Ecto neural progenitor cell (in vitro differentiated cells): ENCODE measurements around the gene MUC5AC.
"Not testable (repeated sequence)": the region's sequence is repeated elsewhere in the genome, so short reads cannot be mapped to it uniquely, and the experiment has no call there.

Source experiments
- DNase-seq: peaks from one replicate; pipeline ENCODE4 v3.0.0-alpha.2; 2018; ENCODE audit warnings: low spot score

MUC5AC gene

DNA sequence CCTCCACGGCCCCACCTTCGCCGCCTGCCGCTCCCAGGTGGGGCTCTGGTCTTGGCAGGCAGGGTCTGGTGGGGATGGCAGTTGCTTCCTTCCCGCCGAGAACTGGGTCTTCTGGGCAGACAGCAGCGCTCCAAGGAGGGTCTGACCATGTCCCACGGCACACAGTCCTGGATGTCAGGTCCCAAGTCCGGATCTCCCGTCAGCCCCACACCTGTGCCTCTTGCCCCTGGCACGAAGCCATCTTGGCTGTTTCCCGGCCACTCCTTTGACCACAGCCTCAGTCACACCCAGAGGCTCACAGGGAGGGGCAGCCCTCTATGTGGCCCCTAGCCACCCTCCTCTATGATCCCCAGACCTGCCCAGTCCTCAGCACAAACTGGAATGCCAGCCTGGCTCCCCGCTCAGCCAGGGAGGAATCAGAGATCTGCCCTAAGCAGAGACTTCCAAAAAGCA, 79.4 kb downstream of the MUC5AC start:
- DNase-seq = no peak

DNA sequence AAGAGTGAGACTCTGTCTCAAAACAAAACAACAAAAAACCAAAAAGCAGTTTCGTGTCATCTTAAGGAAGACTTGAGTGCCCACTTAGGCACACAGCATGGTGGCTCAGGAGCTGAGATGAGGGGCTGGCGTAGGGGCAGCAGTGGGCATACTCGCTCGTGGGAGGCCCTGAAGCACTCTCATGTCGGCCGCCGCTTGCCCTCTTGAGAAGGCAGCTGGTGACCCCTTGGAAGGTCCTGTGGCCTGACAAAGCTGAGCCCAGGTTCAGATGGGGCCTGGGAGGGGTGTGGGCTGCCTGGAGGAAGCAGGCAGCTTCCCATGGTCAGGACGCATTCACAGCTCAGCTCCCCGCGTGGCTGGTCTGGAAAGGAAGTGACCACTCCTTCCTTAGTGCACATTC, 80.1 kb downstream of the MUC5AC start:
- no peak for DNase-seq

DNA sequence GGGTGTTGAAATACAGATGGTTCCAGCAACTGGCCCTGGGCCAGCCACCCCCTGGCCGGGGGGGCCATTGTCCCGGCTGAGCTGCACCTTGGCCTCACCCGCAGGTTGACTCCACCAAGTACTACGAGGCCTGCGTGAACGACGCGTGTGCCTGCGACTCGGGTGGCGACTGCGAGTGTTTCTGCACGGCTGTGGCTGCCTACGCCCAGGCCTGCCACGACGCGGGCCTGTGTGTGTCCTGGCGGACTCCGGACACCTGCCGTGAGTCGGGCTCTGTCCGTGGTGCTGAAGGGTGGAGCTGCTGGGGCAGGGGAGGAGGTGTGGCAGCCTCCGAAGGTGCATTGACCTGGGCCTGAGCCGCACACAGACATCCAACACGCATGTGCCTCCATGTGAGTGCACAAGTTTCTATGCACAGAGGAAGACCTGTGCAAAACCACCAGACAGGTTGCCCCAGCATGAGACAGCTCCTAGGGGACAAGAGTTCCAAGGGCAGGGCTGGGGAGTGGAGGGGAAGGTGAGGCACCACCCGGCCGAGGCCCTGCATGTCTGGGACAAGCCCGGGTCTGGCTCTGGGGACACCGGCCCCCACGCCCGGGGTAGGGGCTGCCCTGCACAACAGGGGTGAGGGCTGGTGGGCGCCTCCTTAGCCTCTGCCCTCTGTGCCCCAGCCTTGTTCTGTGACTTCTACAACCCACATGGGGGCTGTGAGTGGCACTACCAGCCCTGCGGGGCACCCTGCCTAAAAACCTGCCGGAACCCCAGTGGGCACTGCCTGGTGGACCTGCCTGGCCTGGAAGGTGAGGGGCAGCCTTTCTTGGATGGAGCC, 81.2 kb downstream of the MUC5AC start:
- peak; percentile 78 for DNase-seq

DNA sequence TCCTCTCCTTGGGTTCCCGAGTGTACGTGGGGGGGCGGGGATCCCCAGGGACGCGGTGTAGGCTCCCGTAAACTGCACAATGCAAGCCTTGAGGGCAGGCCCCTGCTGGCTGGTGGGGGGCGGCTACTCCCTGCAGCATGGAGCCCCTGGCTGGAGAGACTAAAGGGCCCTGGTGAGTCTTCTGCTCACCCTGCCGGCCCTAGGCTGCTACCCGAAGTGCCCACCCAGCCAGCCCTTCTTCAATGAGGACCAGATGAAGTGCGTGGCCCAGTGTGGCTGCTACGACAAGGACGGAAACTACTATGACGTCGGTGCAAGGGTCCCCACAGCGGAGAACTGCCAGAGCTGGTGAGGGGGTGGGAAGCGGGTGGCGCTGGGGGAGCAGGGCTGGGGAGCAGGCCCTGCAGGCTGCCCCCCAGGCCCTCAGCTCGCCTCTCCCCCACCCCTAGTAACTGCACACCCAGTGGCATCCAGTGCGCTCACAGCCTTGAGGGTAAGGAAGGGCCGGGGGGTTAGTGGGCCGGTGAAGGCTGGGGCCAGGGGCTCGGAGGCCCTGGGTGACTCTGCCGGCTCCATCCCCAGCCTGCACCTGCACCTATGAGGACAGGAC, 81.9 kb downstream of the MUC5AC start:
- no peak for DNase-seq

DNA sequence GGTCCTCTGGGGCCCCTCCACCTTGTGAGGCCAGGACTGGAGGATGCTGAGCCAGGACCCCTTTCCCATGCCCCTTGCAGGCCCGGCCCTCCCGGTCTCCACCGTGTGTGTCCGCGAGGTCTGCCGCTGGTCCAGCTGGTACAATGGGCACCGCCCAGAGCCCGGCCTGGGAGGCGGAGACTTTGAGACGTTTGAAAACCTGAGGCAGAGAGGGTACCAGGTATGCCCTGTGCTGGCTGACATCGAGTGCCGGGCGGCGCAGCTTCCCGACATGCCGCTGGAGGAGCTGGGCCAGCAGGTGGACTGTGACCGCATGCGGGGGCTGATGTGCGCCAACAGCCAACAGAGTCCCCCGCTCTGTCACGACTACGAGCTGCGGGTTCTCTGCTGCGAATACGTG, 83.0 kb downstream of the MUC5AC start:
- no peak for DNase-seq

DNA sequence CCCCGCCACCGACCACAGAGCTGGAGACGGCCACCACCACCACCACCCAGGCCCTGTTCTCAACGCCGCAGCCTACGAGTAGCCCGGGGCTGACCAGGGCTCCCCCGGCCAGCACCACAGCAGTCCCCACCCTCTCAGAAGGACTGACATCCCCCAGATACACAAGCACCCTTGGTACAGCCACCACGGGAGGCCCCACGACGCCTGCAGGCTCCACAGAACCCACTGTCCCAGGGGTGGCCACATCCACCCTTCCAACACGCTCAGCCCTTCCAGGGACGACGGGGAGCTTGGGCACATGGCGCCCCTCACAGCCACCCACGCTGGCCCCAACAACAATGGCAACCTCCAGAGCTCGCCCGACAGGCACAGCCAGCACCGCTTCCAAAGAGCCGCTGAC, 84.0 kb downstream of the MUC5AC start:
- DNase-seq = no peak

DNA sequence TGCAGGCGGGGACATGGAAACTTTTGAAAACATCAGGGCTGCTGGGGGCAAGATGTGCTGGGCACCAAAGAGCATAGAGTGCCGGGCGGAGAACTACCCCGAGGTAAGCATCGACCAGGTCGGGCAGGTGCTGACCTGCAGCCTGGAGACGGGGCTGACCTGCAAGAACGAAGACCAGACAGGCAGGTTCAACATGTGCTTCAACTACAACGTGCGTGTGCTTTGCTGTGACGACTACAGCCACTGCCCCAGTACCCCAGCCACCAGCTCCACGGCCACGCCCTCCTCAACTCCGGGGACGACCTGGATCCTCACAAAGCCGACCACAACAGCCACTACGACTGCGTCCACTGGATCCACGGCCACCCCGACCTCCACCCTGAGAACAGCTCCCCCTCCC, 84.5 kb downstream of the MUC5AC start:
- no peak for DNase-seq

DNA sequence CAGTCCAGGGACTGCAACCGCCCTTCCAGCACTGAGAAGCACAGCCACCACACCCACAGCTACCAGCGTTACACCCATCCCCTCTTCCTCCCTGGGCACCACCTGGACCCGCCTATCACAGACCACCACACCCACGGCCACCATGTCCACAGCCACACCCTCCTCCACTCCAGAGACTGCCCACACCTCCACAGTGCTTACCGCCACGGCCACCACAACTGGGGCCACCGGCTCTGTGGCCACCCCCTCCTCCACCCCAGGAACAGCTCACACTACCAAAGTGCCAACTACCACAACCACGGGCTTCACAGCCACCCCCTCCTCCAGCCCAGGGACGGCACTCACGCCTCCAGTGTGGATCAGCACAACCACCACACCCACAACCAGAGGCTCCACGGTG, 85.0 kb downstream of the MUC5AC start:
- not testable (repeated sequence) for DNase-seq

DNA sequence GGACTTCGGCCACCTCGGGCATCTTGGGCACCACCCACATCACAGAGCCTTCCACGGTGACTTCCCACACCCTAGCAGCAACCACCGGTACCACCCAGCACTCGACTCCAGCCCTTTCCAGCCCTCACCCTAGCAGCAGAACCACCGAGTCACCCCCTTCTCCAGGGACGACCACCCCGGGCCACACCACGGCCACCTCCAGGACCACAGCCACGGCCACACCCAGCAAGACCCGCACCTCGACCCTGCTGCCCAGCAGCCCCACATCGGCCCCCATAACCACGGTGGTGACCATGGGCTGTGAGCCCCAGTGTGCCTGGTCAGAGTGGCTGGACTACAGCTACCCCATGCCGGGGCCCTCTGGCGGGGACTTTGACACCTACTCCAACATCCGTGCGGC, 85.8 kb downstream of the MUC5AC start:
- DNase-seq = not testable (repeated sequence)

DNA sequence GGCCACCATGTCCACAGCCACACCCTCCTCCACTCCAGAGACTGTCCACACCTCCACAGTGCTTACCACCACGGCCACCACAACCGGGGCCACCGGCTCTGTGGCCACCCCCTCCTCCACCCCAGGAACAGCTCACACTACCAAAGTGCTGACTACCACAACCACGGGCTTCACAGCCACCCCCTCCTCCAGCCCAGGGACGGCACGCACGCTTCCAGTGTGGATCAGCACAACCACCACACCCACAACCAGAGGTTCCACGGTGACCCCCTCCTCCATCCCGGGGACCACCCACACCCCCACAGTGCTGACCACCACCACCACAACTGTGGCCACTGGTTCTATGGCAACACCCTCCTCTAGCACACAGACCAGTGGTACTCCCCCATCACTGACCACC, 86.8 kb downstream of the MUC5AC start:
- not testable (repeated sequence) for DNase-seq

DNA sequence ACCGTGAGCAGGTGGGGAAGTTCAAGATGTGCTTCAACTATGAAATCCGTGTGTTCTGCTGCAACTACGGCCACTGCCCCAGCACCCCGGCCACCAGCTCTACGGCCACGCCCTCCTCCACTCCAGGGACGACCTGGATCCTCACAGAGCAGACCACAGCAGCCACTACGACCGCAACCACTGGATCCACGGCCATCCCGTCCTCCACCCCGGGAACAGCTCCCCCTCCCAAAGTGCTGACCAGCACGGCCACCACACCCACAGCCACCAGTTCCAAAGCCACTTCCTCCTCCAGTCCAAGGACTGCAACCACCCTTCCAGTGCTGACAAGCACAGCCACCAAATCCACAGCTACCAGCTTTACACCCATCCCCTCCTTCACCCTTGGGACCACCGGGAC, 88.0 kb downstream of the MUC5AC start:
- not testable (repeated sequence) for DNase-seq

DNA sequence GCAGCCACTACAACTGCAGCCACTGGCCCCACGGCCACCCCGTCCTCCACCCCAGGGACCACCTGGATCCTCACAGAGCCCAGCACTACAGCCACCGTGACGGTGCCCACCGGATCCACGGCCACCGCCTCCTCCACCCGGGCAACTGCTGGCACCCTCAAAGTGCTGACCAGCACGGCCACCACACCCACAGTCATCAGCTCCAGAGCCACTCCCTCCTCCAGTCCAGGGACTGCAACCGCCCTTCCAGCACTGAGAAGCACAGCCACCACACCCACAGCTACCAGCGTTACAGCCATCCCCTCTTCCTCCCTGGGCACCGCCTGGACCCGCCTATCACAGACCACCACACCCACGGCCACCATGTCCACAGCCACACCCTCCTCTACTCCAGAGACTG, 88.5 kb downstream of the MUC5AC start:
- not testable (repeated sequence) for DNase-seq

DNA sequence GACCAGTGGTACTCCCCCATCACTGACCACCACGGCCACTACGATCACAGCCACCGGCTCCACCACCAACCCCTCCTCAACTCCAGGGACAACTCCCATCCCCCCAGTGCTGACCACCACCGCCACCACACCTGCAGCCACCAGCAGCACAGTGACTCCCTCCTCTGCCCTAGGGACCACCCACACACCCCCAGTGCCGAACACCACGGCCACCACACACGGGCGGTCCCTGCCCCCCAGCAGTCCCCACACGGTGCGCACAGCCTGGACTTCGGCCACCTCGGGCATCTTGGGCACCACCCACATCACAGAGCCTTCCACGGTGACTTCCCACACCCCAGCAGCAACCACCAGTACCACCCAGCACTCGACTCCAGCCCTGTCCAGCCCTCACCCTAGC, 89.3 kb downstream of the MUC5AC start:
- DNase-seq = not testable (repeated sequence)

DNA sequence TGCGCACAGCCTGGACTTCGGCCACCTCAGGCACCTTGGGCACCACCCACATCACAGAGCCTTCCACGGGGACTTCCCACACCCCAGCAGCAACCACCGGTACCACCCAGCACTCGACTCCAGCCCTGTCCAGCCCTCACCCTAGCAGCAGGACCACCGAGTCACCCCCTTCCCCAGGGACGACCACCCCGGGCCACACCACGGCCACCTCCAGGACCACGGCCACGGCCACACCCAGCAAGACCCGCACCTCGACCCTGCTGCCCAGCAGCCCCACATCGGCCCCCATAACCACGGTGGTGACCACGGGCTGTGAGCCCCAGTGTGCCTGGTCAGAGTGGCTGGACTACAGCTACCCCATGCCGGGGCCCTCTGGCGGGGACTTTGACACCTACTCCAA, 91.2 kb downstream of the MUC5AC start:
- DNase-seq = not testable (repeated sequence)

DNA sequence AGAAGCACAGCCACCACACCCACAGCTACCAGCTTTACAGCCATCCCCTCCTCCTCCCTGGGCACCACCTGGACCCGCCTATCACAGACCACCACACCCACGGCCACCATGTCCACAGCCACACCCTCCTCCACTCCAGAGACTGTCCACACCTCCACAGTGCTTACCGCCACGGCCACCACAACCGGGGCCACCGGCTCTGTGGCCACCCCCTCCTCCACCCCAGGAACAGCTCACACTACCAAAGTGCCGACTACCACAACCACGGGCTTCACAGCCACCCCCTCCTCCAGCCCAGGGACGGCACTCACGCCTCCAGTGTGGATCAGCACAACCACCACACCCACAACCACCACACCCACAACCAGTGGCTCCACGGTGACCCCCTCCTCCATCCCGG, 92.7 kb downstream of the MUC5AC start:
- not testable (repeated sequence) for DNase-seq
